Skeletal muscle tissue (tissue), 4 donors: ENCODE results near the gene MARCHF10. TPM values are rescaled to one million over a fixed set of nuclear protein-coding genes. Genes with fewer than 3 reads are reported as not detected.

ENCODE experiments used
- H3K27ac ChIP-seq: one replicate; pipeline ENCODE4 v1.7.0; 2013; ENCODE audit warnings: mild to moderate bottlenecking, low read depth, low read length, inconsistent platforms
- H3K27me3 ChIP-seq, 3 donors: one replicate each; pipeline ENCODE4 v1.7.0; 2013; ENCODE audit warnings: low read length in 3 of 3; ENCODE audit not compliant: control insufficient read depth in 3 of 3, insufficient read depth in 3 of 3
- H3K36me3 ChIP-seq, 3 donors: one replicate each; pipeline ENCODE4 v1.7.0; 2013; ENCODE audit warnings: low read length in 3 of 3; ENCODE audit not compliant: control insufficient read depth in 3 of 3, insufficient read depth in 3 of 3
- H3K4me1 ChIP-seq, 3 donors: one replicate each; pipeline ENCODE4 v1.7.0; 2013; ENCODE audit warnings: low read length in 3 of 3, mild to moderate bottlenecking in 3 of 3; ENCODE audit not compliant: control insufficient read depth in 3 of 3, insufficient read depth in 3 of 3
- H3K4me3 ChIP-seq, 3 donors: one replicate each; pipeline ENCODE4 v1.7.0; 2013; ENCODE audit warnings: low read length in 3 of 3
- H3K9ac ChIP-seq, 3 donors: one replicate each; pipeline ENCODE4 v1.7.0; 2013; ENCODE audit warnings: low read length in 3 of 3, mild to moderate bottlenecking in 3 of 3, moderate library complexity in 2 of 3, low read depth in 1 of 3
- H3K9me3 ChIP-seq, 3 donors: one replicate each; pipeline ENCODE4 v1.7.0; 2013; ENCODE audit warnings: low read length in 3 of 3; ENCODE audit not compliant: control insufficient read depth in 3 of 3
- total RNA-seq: library from RNA; depleted of rRNA; stranded (reverse); fragments of >200 nt; gene quantifications from one replicate; pipeline ENCODE4 v1.2.3, GENCODE V29; 2014
- donor health status: Osteomylitis.

The MARCHF10 gene
- total RNA-seq, 1 donor from 2014 or later: not detected

DNA sequence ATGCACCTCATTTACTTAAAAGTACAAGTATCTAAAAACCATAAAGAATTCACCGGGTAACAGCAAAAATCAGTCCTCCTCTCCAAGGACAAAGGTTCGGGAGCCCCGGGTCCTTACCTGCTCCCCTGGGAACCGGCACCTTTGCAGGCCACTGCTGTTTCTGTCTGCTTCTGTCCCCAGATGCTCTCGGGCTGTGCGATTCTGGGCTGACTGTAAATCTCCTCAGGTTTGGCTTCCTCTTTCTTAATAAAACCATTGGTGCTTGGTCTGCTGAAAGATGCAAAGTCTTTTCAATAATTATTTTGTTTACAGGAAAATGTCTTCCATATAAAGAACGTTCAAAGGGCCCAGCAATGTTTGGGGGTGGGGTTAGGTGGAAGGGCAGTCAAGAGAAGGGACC, 63.9 kb downstream of the MARCHF10 start:
- Histone ChIP-seq H3K27me3 (no peaks in the 10 kb centered on the region), H3K4me3 (no peak overlapping the region), H3K9me3 (no peaks in the 10 kb centered on the region), H3K36me3 (no peaks in the 10 kb centered on the region), H3K27ac (no peak overlapping the region), H3K9ac (no peak overlapping the region), H3K4me1 (no peaks in the 10 kb centered on the region)

DNA sequence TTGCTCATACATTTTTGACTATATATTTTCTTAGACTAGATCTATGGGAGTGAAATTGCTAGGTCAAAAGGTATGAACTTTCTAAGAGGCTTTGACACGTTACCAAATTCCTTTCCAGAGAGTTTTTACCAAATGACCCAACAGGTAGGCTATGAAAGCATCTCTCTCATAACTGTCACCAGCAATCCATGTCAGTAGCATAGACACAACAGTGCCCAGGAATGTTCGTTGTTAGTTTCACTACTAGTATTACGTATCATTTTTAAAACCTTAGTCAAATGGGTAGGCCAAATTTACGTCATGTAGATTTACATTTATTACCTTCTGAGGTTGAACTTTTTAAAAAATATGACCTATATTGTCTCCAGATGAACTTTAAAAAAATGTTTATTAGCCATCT, 66.8 kb downstream of the MARCHF10 start:
- Histone ChIP-seq H3K27me3 (no peaks in the 10 kb centered on the region), H3K9me3 (no peaks in the 10 kb centered on the region), H3K4me1 (no peaks in the 10 kb centered on the region), H3K27ac (no peak overlapping the region), H3K36me3 (no peaks in the 10 kb centered on the region), H3K4me3 (no peak overlapping the region), H3K9ac (no peak overlapping the region)

DNA sequence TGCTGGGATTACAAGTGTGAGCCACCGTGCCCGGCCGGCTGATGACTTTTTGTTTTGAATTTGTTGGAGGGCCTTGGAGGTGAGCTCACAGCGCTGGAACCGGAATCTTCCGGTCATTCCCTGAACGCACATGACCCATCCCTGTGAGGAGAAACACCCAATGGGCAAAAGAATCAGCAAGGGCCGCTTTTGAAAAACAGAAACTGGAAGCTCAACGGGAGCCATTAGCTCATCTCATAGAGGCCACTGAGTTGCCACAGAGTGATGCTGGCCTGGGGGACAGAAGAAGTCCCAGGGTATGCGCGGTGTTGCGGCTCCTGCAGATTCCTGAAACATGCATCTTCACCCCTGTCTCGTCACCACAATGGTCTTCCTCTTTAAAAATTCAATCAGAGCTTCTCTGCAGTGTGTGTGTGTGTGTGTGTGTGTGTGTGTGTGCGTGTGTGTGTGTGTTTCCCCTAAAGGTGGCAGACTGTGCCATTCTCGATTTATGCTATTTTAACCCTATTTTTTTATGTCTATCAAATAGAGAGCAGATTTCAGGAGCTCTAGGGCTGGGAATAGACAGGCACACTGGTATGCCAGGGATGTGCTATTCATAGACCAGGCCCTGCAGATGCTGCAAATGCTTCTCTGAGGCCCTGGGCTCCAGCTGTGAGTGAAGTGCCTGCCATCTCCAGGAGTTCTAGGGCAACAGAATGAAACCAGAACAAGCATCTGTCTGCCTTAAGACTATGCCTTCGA, 68.3 kb downstream of the MARCHF10 start:
- no peaks in the 10 kb centered on the region for H3K9me3 ChIP-seq
- no peak overlapping the region for H3K9ac ChIP-seq
- no peaks in the 10 kb centered on the region for H3K4me1 ChIP-seq
- H3K4me3 ChIP-seq: no peak overlapping the region
- no peaks in the 10 kb centered on the region for H3K36me3 ChIP-seq
- H3K27ac ChIP-seq: no peak overlapping the region
- H3K27me3 ChIP-seq: no peaks in the 10 kb centered on the region

DNA sequence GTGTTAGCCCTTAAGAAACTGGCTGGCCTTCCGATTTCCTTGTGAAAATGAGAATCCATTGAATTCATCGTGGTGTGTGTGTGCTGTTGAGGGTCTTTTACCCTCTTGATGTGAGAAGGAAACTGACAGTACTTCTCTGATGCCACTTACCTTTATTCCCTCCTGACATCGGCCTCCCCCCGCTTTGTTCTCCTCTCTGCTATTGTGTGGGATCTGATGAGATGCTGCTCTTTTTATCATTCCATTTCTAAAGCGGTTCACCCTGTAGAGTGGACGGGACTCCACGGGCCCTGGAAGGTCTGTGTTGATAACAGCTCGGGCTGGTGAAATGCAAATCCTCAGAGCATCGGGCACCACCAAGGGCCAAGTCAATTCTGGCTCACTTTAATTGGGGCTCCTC, 69.8 kb downstream of the MARCHF10 start:
- no peaks in the 10 kb centered on the region for H3K9me3 ChIP-seq
- no peaks in the 10 kb centered on the region for H3K36me3 ChIP-seq
- no peak overlapping the region for H3K9ac ChIP-seq
- H3K4me3 ChIP-seq: no peak overlapping the region
- H3K27me3 ChIP-seq: no peaks in the 10 kb centered on the region
- no peak overlapping the region for H3K27ac ChIP-seq
- H3K4me1 ChIP-seq: no peaks in the 10 kb centered on the region

DNA sequence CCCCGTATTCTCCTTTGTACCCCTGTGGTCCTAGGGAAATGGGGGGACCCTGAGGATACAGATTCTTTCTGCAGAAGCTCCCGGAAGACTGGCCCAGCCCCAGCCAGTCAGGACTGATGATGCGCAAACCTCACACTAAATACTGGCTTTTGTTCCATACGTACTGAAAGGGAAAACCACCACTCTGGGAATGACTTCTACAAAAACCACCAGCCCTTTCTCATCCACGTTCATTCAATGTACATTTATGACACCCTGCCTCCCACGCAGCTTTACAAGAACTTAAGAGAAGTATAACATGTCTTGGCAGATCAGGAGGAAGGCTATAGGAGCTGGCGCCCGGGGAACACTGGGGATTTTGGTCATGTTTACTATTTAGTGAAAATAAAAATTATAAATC, 70.6 kb downstream of the MARCHF10 start:
- Histone ChIP-seq H3K4me1 (no peaks in the 10 kb centered on the region), H3K9me3 (no peaks in the 10 kb centered on the region), H3K4me3 (no peak overlapping the region), H3K9ac (no peak overlapping the region), H3K27me3 (no peaks in the 10 kb centered on the region), H3K36me3 (no peaks in the 10 kb centered on the region), H3K27ac (no peak overlapping the region)

DNA sequence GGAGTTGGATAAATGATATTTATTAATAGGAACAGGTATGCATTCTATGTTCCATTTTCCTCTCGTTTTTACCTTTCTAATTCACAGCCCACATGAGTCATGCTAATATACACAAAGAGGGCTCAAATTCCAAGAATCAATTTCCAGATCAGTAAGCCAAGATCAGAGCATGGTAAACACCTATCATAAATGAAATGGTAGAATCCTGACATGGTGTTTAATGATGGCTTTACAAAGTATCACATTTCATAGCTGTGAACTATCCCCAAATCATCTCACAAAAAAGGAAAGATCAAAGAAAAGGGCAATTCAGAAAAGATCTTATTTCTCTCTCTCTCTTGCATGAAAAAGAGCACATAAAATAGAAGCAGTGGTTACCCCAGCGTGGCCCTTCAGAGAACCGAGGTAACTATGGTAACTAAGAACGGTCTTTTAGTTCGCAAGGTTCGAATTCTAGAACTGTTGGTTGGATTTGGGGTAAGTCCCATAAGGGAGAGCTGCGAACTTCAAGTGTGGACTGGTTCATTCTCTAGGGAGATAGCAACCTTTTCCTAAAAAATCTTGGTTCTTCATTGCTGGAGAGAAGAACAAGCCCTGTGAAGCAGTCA, 73.0 kb downstream of the MARCHF10 start:
- H3K36me3 ChIP-seq: no peaks in the 10 kb centered on the region

DNA sequence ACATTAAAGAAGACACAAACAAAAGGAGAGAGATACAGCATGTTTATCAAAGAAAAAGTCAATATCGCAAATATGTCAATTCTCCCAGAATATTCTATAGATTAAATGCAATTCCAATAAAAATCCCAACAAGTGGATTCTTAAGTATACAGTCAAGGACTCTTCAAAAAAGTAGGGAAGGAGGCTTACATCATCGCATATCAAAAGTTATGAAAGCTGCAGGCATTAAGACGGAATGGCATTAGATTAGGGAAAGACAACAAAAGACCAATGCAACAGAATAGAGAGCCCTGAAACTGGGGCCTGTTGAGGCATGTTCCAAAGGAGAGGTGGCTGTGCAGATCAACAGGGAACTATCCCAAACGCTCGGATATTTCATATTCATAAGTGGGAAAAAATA, 76.0 kb downstream of the MARCHF10 start:
- Histone ChIP-seq H3K4me1 (no peaks in the 10 kb centered on the region), H3K36me3 (no peaks in the 10 kb centered on the region)

More for the DNA sequence above, 73.0 kb downstream of the MARCHF10 start:
- Histone ChIP-seq H3K27ac (no peak overlapping the region), H3K9me3 (no peaks in the 10 kb centered on the region), H3K27me3 (no peaks in the 10 kb centered on the region), H3K4me1 (no peaks in the 10 kb centered on the region), H3K4me3 (no peak overlapping the region), H3K9ac (no peak overlapping the region)

DNA sequence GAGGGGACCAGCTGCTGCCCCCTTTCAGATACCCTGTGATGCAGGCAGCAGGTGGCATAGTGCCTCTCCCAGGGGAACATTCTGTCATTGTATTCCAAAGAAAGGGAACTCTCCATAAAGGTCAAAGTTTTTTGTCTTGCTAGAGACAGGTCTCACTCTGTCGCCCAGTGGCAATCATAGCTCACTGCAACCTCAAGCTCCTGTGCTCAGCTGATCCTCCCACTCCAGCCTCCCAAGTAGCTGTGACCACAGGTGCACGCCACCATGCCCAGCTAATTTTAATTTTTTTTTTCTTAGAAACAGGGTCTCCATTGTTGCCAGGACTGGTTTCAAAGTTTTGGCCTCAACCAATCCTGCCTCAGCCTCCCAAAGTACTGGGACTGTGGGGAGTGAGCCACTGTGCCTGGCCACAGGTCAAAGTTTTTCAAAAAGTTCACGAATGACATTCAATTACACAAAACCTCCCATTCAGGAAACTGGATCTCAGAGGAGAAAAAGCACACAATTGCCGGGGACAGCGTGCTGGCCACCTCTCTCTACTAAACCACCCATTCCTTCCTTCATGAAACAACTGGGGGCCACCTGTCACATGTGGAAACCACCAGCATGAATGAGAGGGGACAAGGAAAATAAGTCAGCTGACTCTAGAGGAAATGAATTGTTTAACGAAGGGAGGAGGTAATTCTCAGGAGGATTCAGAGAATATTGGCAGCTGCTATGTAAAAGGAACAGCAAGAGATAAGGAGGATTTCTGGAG, 80.0 kb downstream of the MARCHF10 start:
- no peak overlapping the region for H3K9ac ChIP-seq
- H3K4me1 ChIP-seq: peaks cover 0 to 2% (median 0%) of the 10 kb centered on the region in 3 donors
- peaks cover 3 to 19% (median 5%) of the 10 kb centered on the region in 3 donors for H3K27me3 ChIP-seq
- no peaks in the 10 kb centered on the region for H3K9me3 ChIP-seq
- no peak overlapping the region for H3K27ac ChIP-seq
- H3K4me3 ChIP-seq: no peak overlapping the region
- H3K36me3 ChIP-seq: no peaks in the 10 kb centered on the region

More for the DNA sequence above, 76.0 kb downstream of the MARCHF10 start:
- Histone ChIP-seq H3K27me3 (peaks cover 0 to 4% (median 0%) of the 10 kb centered on the region in 3 donors), H3K9me3 (no peaks in the 10 kb centered on the region), H3K27ac (no peak overlapping the region), H3K4me3 (no peak overlapping the region), H3K9ac (no peak overlapping the region)

DNA sequence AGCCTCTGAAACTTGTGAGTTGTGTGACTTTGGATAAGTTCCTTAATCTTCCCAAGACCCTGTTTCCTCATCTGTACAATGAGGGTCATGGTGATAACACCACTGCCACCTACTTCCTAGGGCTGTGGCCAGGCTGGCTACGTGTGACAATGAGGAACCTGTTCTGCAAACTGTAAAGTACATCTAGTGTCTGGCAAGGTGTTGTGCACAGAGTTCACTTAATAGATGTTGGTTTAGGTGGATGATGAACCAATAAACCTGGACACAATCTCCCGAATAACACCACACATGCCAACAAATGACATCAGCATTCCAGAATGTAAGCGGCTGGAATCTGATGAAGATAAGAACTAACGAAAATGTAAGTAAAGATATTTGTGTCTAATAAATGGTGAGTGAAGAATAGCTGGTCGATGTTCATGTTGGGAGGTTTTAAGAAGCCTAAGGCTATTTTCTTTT, 82.3 kb downstream of the MARCHF10 start:
- H3K27me3 ChIP-seq: peaks cover 3 to 19% (median 5%) of the 10 kb centered on the region in 3 donors
- H3K27ac ChIP-seq: no peak overlapping the region
- no peaks in the 10 kb centered on the region for H3K36me3 ChIP-seq
- no peak overlapping the region for H3K9ac ChIP-seq
- H3K4me1 ChIP-seq: peaks cover 0 to 2% (median 0%) of the 10 kb centered on the region in 3 donors
- H3K4me3 ChIP-seq: no peak overlapping the region
- H3K9me3 ChIP-seq: no peaks in the 10 kb centered on the region
